Activated CD4-positive, alpha-beta T cell treated with anti-CD3 and anti-CD28 coated beads for 36 hours (primary cell): ENCODE data around the gene GBP4. TPM values are rescaled to one million over a fixed set of nuclear protein-coding genes. Genes with fewer than 3 reads are reported as not detected.
"Not testable (repeated sequence)": the region's sequence is repeated elsewhere in the genome, so short reads cannot be mapped to it uniquely, and the experiment has no call there.

ENCODE experiments used
- ATAC-seq: fragments of 200-7000 bp; cut with Tn5 transposase; one replicate; pipeline ENCODE4 v1.10.0; 2021; ENCODE audit warnings: mild to moderate bottlenecking, moderate library complexity
- CTCF ChIA-PET: fragments of 350-600 bp; sonication (Branson Sonifier 250); formaldehyde crosslinking; loops from one replicate; lab custom pipeline; 2021; ENCODE audit warnings: antibody characterized with exemption; lab: Charles Lee
- POLR2A ChIA-PET: fragments of 350-600 bp; sonication (Branson Sonifier 250); formaldehyde crosslinking; loops from one replicate; lab custom pipeline; 2021; ENCODE audit warnings: antibody characterized with exemption, inconsistent platforms; lab: Charles Lee
- DNase-seq: peaks from one replicate; pipeline ENCODE4 v3.0.0-alpha.2; 2020
- H3K27ac Mint-ChIP-seq: one replicate; pipeline ENCODE4 v1.8.0; 2021; ENCODE audit warnings: mixed read lengths
- H3K27me3 Mint-ChIP-seq: one replicate; pipeline ENCODE4 v1.8.0; 2021; ENCODE audit warnings: mixed read lengths
- H3K36me3 Mint-ChIP-seq: one replicate; pipeline ENCODE4 v1.8.0; 2021; ENCODE audit warnings: low read depth, mixed read lengths
- H3K4me1 Mint-ChIP-seq: one replicate; pipeline ENCODE4 v1.8.0; 2021; ENCODE audit warnings: mixed read lengths
- H3K4me3 Mint-ChIP-seq: one replicate; pipeline ENCODE4 v1.8.0; 2021; ENCODE audit warnings: mild to moderate bottlenecking, moderate library complexity, mixed read lengths
- H3K9me3 Mint-ChIP-seq: one replicate; pipeline ENCODE4 v1.8.0; 2021; ENCODE audit warnings: low read depth, mixed read lengths
- intact Hi-C, 2 experiments: fragments of 100-400 bp; cut with DNase I in 1 of 2; cut with micrococcal nuclease in 1 of 2; formaldehyde crosslinking; loops; one replicate each; pipeline versions ENCODE4 v1.14.2 to v1.15.1; 2022 to 2024; cut with DNase I, micrococcal nuclease
- total RNA-seq, 2 experiments: library from RNA; stranded (reverse); gene quantifications; one replicate each; pipeline ENCODE4 v1.2.3, GENCODE V29; 2021

Gene GBP4, protein sequence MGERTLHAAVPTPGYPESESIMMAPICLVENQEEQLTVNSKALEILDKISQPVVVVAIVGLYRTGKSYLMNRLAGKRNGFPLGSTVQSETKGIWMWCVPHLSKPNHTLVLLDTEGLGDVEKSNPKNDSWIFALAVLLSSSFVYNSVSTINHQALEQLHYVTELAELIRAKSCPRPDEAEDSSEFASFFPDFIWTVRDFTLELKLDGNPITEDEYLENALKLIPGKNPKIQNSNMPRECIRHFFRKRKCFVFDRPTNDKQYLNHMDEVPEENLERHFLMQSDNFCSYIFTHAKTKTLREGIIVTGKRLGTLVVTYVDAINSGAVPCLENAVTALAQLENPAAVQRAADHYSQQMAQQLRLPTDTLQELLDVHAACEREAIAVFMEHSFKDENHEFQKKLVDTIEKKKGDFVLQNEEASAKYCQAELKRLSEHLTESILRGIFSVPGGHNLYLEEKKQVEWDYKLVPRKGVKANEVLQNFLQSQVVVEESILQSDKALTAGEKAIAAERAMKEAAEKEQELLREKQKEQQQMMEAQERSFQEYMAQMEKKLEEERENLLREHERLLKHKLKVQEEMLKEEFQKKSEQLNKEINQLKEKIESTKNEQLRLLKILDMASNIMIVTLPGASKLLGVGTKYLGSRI
- 10 to 100 TPM; 30.8 to 34.4 TPM for total RNA-seq

DNA sequence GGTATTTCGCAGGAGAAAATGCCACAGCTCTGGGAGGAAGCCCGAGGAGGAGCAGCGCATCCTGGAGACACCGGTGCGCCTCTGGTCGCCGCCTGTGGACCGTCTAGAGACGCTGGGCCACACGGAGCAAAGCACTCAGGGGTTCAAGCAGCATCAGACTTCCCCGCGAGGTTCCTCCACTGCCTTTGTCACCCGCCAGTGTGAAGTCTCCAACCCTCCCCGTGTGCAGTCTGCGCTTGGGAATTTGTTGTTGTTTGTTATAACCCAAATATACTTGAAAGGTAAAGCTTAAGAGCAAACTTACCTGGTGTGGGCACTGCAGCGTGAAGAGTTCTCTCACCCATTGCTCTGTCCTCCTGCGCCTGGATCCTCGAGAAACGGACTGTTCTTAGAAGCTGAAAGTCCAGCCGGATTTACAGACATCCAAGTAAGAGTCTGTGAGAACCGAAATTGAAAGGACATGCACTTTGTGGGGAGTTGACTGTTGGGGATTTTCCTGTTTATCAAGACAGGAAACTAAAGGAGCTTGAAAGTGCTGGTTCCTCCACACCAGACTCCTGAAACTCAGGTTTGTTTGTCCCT is at the start of gene GBP4:
Gene GBP4 (minus strand): TSS at position 452 of the 582 bp plus-strand sequence. CDS start 108 bp downstream, at position 344.
- Mint-ChIP-seq H3K27ac (peak within 1 kb of the TSS; percentile 98), H3K9me3 (no peaks in the 10 kb centered on the region), H3K36me3 (peaks cover 34% of the 10 kb centered on the region), H3K4me3 (peak within 1 kb of the TSS; percentile 83), H3K27me3 (no peaks in the 10 kb centered on the region), H3K4me1 (peaks cover 73% of the 10 kb centered on the region)
- intact Hi-C loops, result loop anchor here (1.0 to 5.0 kb wide), 10 partner anchors 72 to 524 kb away; partner anchors contain the start of genes GBP2 (in 1 of the 2), KYAT3 (in 1 of the 2) and RBMXL1 (in 1 of the 2)
- ChIA-PET POLR2A (interaction anchor here (0.6 to 1.8 kb wide), 7 partner anchors 10 to 152 kb away, joined by 3 to 28 read pairs (median 4); partner anchors contain the start of genes GBP2 and GBP5), CTCF (interaction anchor here (0.5 to 1.8 kb wide), 10 partner anchors 9 to 289 kb away, joined by 3 to 8 read pairs (median 4); no protein-coding TSS in a partner anchor)
- DNase-seq (peak; percentile 63), ATAC-seq (peak; percentile 67)

GRCh38 chr1:89243046-89243445 is 44.3 kb upstream of the GBP4 start:
- ATAC-seq, result no peak
- intact Hi-C loops, result no loop called here
- Mint-ChIP-seq H3K36me3 (peaks cover 44% of the 10 kb centered on the region), H3K9me3 (peaks cover 17% of the 10 kb centered on the region), H3K4me1 (peaks cover 5% of the 10 kb centered on the region), H3K27me3 (no peaks in the 10 kb centered on the region), H3K4me3 (no peak overlapping the region), H3K27ac (no peak overlapping the region)
- DNase-seq, result no peak
- CTCF ChIA-PET, result no interaction called here
- POLR2A ChIA-PET, result interaction anchor here (0.6 kb wide), 1 partner anchor 29 kb away, joined by 3 read pairs; no protein-coding TSS in a partner anchor

- H3K27ac Mint-ChIP-seq, result no peak overlapping the region
- peaks cover 6% of the 10 kb centered on the region for H3K9me3 Mint-ChIP-seq
- no peaks in the 10 kb centered on the region for H3K27me3 Mint-ChIP-seq
- CTCF ChIA-PET, result interaction anchor here (0.7 to 1.3 kb wide), 3 partner anchors 9 to 136 kb away, joined by 3 to 5 read pairs (median 4); no protein-coding TSS in a partner anchor
- H3K4me1 Mint-ChIP-seq, result peaks cover 3% of the 10 kb centered on the region
- no peak overlapping the region for H3K4me3 Mint-ChIP-seq
- DNase-seq (no peak), ATAC-seq (no peak)
- peaks cover 4% of the 10 kb centered on the region for H3K36me3 Mint-ChIP-seq
- POLR2A ChIA-PET, result no interaction called here
- intact Hi-C loops, result no loop called here
Observed at GRCh38 chr1:89221341-89221740, 22.6 kb upstream of the GBP4 start.

DNA sequence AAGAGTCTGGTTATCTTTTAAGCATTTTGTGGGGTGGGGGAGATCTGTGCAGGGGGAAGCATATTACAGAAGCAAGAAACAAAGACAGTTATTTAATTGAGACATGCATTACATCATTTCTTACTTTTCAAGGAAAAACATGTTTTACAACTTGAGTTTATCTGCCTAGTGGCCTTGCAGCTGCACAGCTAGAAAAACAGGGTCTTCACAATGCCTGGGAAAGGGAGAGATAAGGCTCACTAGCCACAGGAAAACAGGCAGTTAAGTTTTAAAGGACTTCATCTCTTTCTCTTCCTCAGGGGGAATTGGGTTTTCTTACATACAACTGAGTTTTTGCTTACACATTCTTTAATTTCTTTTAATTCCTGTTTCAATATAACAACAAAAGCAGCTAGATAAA is 21.1 kb upstream of the GBP4 start:
- intact Hi-C loops, DNase-seq, H3K27ac Mint-ChIP-seq, H3K4me3 Mint-ChIP-seq, H3K9me3 Mint-ChIP-seq, POLR2A ChIA-PET, H3K4me1 Mint-ChIP-seq, H3K27me3 Mint-ChIP-seq, ATAC-seq, CTCF ChIA-PET, H3K36me3 Mint-ChIP-seq: not testable (repeated sequence)

DNA sequence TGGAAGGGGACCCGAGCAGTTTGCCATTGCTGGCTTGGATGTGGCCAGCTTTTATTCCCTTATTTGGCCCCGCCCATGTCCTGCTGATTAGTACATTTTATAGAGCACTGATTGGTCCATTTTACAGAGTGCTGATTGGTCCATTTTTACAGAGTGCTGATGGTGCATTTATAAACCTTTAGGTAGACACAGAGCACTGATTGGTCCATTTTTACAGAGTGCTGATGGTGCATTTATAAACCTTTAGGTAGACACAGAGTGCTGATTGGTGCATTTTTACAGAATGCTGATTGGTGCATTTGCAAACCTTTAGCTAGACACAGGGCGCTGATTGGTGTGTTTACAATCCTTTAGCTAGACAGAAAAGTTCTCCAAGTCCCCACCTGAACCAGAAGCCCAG is 20.2 kb upstream of the GBP4 start:
- DNase-seq, CTCF ChIA-PET, POLR2A ChIA-PET: not testable (repeated sequence)

GRCh38 chr1:89213347-89213746 is 14.6 kb upstream of the GBP4 start:
- Mint-ChIP-seq H3K4me1 (peaks cover 3% of the 10 kb centered on the region), H3K27me3 (no peaks in the 10 kb centered on the region), H3K36me3 (peaks cover 2% of the 10 kb centered on the region), H3K4me3 (no peak overlapping the region), H3K9me3 (peaks cover 3% of the 10 kb centered on the region), H3K27ac (no peak overlapping the region)
- ChIA-PET POLR2A (no interaction called here), CTCF (interaction anchor here (1.6 kb wide), 1 partner anchor 8 kb away, joined by 4 read pairs; no protein-coding TSS in a partner anchor)
- intact Hi-C loops, result no loop called here
- no peak for DNase-seq
- no peak for ATAC-seq

More for the DNA sequence above, 20.2 kb upstream of the GBP4 start:
- ATAC-seq, H3K27ac Mint-ChIP-seq, H3K4me1 Mint-ChIP-seq, H3K4me3 Mint-ChIP-seq, H3K27me3 Mint-ChIP-seq, H3K9me3 Mint-ChIP-seq, H3K36me3 Mint-ChIP-seq, intact Hi-C loops: not testable (repeated sequence)

GRCh38 chr1:89211035-89211634 is 12.4 kb upstream of the GBP4 start:
- H3K4me3 Mint-ChIP-seq, result no peak overlapping the region
- peaks cover 7% of the 10 kb centered on the region for H3K36me3 Mint-ChIP-seq
- H3K9me3 Mint-ChIP-seq, result peaks cover 3% of the 10 kb centered on the region
- peaks cover 2% of the 10 kb centered on the region for H3K4me1 Mint-ChIP-seq
- no peak overlapping the region for H3K27ac Mint-ChIP-seq
- intact Hi-C loops, result no loop called here
- ChIA-PET POLR2A (no interaction called here), CTCF (no interaction called here)
- no peaks in the 10 kb centered on the region for H3K27me3 Mint-ChIP-seq
- DNase-seq (no peak), ATAC-seq (no peak)

- DNase-seq (no peak), ATAC-seq (no peak)
- ChIA-PET CTCF (no interaction called here), POLR2A (no interaction called here)
- peaks cover 10% of the 10 kb centered on the region for H3K9me3 Mint-ChIP-seq
- intact Hi-C loops, result loop anchor here in 1 of 2 experiments (2.0 kb wide), 1 partner anchor 16 kb away; no protein-coding TSS in a partner anchor
- H3K4me3 Mint-ChIP-seq, result no peak overlapping the region
- no peak overlapping the region for H3K27ac Mint-ChIP-seq
- H3K27me3 Mint-ChIP-seq, result no peaks in the 10 kb centered on the region
- peaks cover 25% of the 10 kb centered on the region for H3K4me1 Mint-ChIP-seq
- H3K36me3 Mint-ChIP-seq, result peaks cover 19% of the 10 kb centered on the region
Observed at GRCh38 chr1:89206373-89206772, 7.6 kb upstream of the GBP4 start.

DNA sequence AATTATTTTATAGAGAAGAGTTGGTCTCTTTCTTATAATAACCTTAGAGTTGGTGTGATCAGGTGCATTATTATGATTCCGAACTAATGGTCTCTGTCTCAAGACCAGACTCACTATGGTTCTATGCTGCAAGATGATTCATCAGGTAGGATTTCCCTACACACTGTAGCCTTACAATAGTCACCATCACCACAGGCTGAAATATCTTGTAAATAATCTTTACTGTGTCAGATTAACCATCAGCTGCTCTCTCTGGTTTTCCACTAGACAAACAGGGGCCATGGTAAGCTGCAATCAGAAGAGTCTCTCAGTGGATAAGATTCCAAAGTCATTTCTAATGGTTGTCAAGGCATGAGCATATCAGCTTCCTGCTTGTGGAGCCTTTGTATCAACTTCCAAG is 4.4 kb upstream of the GBP4 start:
- CTCF ChIA-PET, result interaction anchor here (0.9 to 1.2 kb wide), 2 partner anchors 107 to 248 kb away, joined by 4 to 5 read pairs; no protein-coding TSS in a partner anchor
- ATAC-seq, result peak; percentile 20

DNA sequence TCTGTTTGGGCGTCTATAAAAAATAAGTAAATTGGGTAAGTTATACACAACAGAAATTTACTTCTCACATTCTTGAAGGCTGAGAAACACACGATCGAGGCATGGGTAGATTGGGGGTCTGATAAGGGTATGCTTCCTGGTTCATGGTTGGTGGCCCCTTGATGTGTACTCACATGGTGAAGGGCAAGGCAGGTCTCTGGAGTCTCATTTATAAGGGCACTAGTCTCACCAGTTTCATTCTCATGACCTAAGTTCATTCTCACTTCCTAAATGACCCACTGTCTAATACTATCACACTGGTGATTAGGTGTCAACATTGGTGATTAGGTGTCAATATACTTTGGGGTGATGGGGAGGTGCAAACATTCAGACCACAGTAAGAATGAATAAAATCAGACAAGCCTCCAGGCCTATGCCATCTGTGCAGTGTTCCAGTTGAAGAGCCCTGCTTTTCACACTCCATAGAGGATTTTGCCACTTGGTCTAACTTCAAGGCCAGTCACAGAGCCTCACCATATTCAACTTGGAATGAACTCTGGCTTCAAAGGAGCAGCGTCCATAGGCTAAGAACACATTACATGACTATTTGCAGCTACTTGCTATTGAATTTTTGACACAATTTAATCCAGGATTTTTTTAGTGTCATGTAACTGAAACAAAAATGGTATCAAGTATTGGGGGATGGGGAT is 2.5 kb upstream of the GBP4 start:
- no peak for ATAC-seq
- H3K4me1 Mint-ChIP-seq, result peaks cover 54% of the 10 kb centered on the region
- DNase-seq, result no peak
- peak overlapping the region; percentile 85 for H3K27ac Mint-ChIP-seq
- CTCF ChIA-PET, result interaction anchor here (0.5 kb wide), 1 partner anchor 189 kb away, joined by 3 read pairs; no protein-coding TSS in a partner anchor
- H3K36me3 Mint-ChIP-seq, result peaks cover 26% of the 10 kb centered on the region
- H3K27me3 Mint-ChIP-seq, result no peaks in the 10 kb centered on the region
- intact Hi-C loops, result no loop called here
- POLR2A ChIA-PET, result no interaction called here
- peak overlapping the region; percentile 40 for H3K4me3 Mint-ChIP-seq
- H3K9me3 Mint-ChIP-seq, result peaks cover 7% of the 10 kb centered on the region

More for the DNA sequence above, 4.4 kb upstream of the GBP4 start:
- peaks cover 19% of the 10 kb centered on the region for H3K36me3 Mint-ChIP-seq
- peaks cover 10% of the 10 kb centered on the region for H3K9me3 Mint-ChIP-seq
- DNase-seq, result no peak
- no peak overlapping the region for H3K27ac Mint-ChIP-seq
- intact Hi-C loops, result no loop called here
- H3K27me3 Mint-ChIP-seq, result no peaks in the 10 kb centered on the region
- peaks cover 43% of the 10 kb centered on the region for H3K4me1 Mint-ChIP-seq
- POLR2A ChIA-PET, result no interaction called here
- H3K4me3 Mint-ChIP-seq, result no peak overlapping the region
